ENCODE measurements around the gene ST6GALNAC4.

Gene ST6GALNAC4
- 13.1 reads per million, percentile 37 among the genes with 10 or more reads in this experiment for total RNA-seq

- DNase-seq = peak; percentile 90
These were observed at the start of gene ST6GALNAC4 for GRCh38 chr9:127916720-127917581. TSS of gene ST6GALNAC4 (minus strand) at chr9:127917041. CDS start at chr9:127916419, 622 bp downstream.

- no peak for DNase-seq
These were observed 49.1 kb upstream of the ST6GALNAC4 start for GRCh38 chr9:127965953-127966352.

- no peak for DNase-seq
These were observed 46.7 kb upstream of the ST6GALNAC4 start for GRCh38 chr9:127963359-127964064.

GRCh38 chr9:127963041-127963358, 46.2 kb upstream of the ST6GALNAC4 start:
- DNase-seq = no peak

GRCh38 chr9:127962278-127962677, 45.4 kb upstream of the ST6GALNAC4 start:
- no peak for DNase-seq

GRCh38 chr9:127961613-127962155, 44.8 kb upstream of the ST6GALNAC4 start:
- DNase-seq = no peak

GRCh38 chr9:127961155-127961490, 44.3 kb upstream of the ST6GALNAC4 start:
- no peak for DNase-seq

- DNase-seq = no peak
These were observed 43.7 kb upstream of the ST6GALNAC4 start for GRCh38 chr9:127960410-127961154.

- DNase-seq = no peak
These were observed 43.1 kb upstream of the ST6GALNAC4 start for GRCh38 chr9:127959841-127960409.

- no peak for DNase-seq
These were observed 42.6 kb upstream of the ST6GALNAC4 start for GRCh38 chr9:127959398-127959797.

GRCh38 chr9:127958728-127959127, 41.9 kb upstream of the ST6GALNAC4 start:
- no peak for DNase-seq

GRCh38 chr9:127955294-127956015, 38.6 kb upstream of the ST6GALNAC4 start:
- peak; percentile 80 for DNase-seq

GRCh38 chr9:127954831-127955293, 38.0 kb upstream of the ST6GALNAC4 start:
- DNase-seq = no peak

- DNase-seq = no peak
These were observed 37.1 kb upstream of the ST6GALNAC4 start for GRCh38 chr9:127953768-127954505.

- no peak for DNase-seq
These were observed 36.3 kb upstream of the ST6GALNAC4 start for GRCh38 chr9:127953154-127953553.

GRCh38 chr9:127950513-127951289, 33.9 kb upstream of the ST6GALNAC4 start:
- no peak for DNase-seq

- no peak for DNase-seq
These were observed 33.1 kb upstream of the ST6GALNAC4 start for GRCh38 chr9:127949827-127950512.

- DNase-seq = no peak
These were observed 31.2 kb upstream of the ST6GALNAC4 start for GRCh38 chr9:127947841-127948710.

- DNase-seq = no peak
These were observed 29.9 kb upstream of the ST6GALNAC4 start for GRCh38 chr9:127946728-127947127.

Data from effector CD4-positive, alpha-beta T cell (primary cell).